ENCODE measurements around the gene CACNA1B.

CACNA1B gene

GRCh38 chr9:138062196-138062595, 184.6 kb downstream of the CACNA1B start:
- TF ChIP-seq CTCF (IDR thresholded peaks at IDR 0.05; ENCODE audit: low read depth, low read length, missing control alignments) = no peak
- H3K4me3 ChIP-seq (ENCODE audit: low read depth, low read length) = no peak overlapping the region
- no peak for DNase-seq (ENCODE audit: low read depth)

- TF ChIP-seq CTCF (IDR thresholded peaks at IDR 0.05; ENCODE audit: low read depth, low read length, missing control alignments) = no peak
- DNase-seq (ENCODE audit: low read depth) = no peak
- no peak overlapping the region for H3K4me3 ChIP-seq (ENCODE audit: low read depth, low read length)
Measured at GRCh38 chr9:138063033-138063432, 185.5 kb downstream of the CACNA1B start.

GRCh38 chr9:138063785-138064184, 186.2 kb downstream of the CACNA1B start:
- DNase-seq (ENCODE audit: low read depth) = no peak
- no peak for TF ChIP-seq CTCF (IDR thresholded peaks at IDR 0.05; ENCODE audit: low read depth, low read length, missing control alignments)

GRCh38 chr9:138064547-138064946, 187.0 kb downstream of the CACNA1B start:
- H3K4me3 ChIP-seq (ENCODE audit: low read depth, low read length) = no peak overlapping the region
- no peak for DNase-seq (ENCODE audit: low read depth)
- TF ChIP-seq CTCF (IDR thresholded peaks at IDR 0.05; ENCODE audit: low read depth, low read length, missing control alignments) = no peak

More at GRCh38 chr9:138063785-138064184, 186.2 kb downstream of the CACNA1B start:
- no peak overlapping the region for H3K4me3 ChIP-seq (ENCODE audit: low read depth, low read length)

- no peak overlapping the region for H3K4me3 ChIP-seq (ENCODE audit: low read depth, low read length)
- no peak for TF ChIP-seq CTCF (IDR thresholded peaks at IDR 0.05; ENCODE audit: low read depth, low read length, missing control alignments)
- no peak for DNase-seq (ENCODE audit: low read depth)
Measured at GRCh38 chr9:138065287-138065686, 187.7 kb downstream of the CACNA1B start.

GRCh38 chr9:138066049-138066448, 188.5 kb downstream of the CACNA1B start:
- TF ChIP-seq CTCF (IDR thresholded peaks at IDR 0.05; ENCODE audit: low read depth, low read length, missing control alignments) = no peak
- no peak for DNase-seq (ENCODE audit: low read depth)
- no peak overlapping the region for H3K4me3 ChIP-seq (ENCODE audit: low read depth, low read length)

GRCh38 chr9:138067613-138068367, 190.2 kb downstream of the CACNA1B start:
- TF ChIP-seq CTCF (IDR thresholded peaks at IDR 0.05; ENCODE audit: low read depth, low read length, missing control alignments) = no peak
- no peak for DNase-seq (ENCODE audit: low read depth)
- H3K4me3 ChIP-seq (ENCODE audit: low read depth, low read length) = no peak overlapping the region

Measured in GM12864 (cell line).